Right kidney (tissue), 9 donors: ENCODE data around the gene PAX4.

Source experiments
- DNase-seq: peaks from one replicate; pipeline ENCODE4 v3.0.0-alpha.2; 2016
- long read RNA-seq, 8 donors: transcript quantifications; one replicate each; lab custom pipeline, GENCODE V29; 2026

The PAX4 gene, protein sequence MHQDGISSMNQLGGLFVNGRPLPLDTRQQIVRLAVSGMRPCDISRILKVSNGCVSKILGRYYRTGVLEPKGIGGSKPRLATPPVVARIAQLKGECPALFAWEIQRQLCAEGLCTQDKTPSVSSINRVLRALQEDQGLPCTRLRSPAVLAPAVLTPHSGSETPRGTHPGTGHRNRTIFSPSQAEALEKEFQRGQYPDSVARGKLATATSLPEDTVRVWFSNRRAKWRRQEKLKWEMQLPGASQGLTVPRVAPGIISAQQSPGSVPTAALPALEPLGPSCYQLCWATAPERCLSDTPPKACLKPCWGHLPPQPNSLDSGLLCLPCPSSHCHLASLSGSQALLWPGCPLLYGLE
- long read RNA-seq, donor 1 = 0 reads
- long read RNA-seq, donor 2 = 0 reads
- long read RNA-seq, donor 3 = 0 reads
- long read RNA-seq, donor 4 = 0 reads
- long read RNA-seq, donor 5 = 0 reads
- long read RNA-seq, donor 6 = 0 reads
- long read RNA-seq, donor 7 = 0 reads
- long read RNA-seq, donor 8 = 0 reads

DNA sequence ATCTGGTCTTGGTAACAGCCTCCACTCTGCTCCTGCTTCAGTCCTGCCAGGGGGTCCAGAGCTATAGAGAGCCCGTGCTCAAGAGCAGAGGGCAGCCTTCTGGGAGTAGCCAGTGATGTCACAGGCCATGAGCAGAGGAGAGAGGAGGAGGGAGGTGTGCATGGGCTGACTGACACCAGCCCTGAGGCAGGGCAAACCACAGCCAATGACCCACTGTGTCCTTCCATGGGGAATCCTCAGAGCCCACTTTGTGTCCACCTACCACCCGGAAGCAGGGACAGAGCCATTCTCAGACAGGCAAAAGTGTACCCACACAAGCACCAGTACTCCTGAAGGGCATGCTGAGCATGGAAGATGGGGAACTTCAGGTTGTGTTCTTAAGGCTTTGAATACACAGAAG, at the start of gene PAX4:
Gene PAX4, minus strand, starts transcription at position 101 of the 400 bp plus-strand sequence. CDS start 2,214 bp downstream, outside the sequence.
- no peak for DNase-seq

GRCh38 chr7:127667017-127667670, 49.2 kb upstream of the PAX4 start:
- DNase-seq = no peak

DNA sequence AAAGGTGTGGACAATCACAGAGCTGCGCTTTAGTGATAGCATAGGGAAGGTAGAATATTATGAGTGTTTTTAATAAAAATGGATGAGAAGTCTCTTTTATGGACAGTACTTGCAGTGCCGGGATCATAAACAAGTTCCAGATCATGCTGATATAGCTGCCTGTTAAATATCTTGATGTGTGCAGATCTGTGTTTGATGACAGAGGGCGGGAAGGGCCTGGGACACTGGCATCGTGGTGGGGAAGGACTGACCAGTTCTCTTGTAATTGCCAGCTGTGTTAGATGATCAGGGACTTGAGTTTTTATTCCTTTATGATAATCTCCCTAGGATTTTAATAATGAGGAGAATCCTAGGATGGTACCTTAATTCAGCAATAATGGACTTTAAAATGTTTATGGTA, 48.7 kb upstream of the PAX4 start:
- no peak for DNase-seq

- DNase-seq = no peak
Observed at GRCh38 chr7:127665922-127666321, 48.0 kb upstream of the PAX4 start.

GRCh38 chr7:127658970-127659630, 41.2 kb upstream of the PAX4 start:
- no peak for DNase-seq

DNA sequence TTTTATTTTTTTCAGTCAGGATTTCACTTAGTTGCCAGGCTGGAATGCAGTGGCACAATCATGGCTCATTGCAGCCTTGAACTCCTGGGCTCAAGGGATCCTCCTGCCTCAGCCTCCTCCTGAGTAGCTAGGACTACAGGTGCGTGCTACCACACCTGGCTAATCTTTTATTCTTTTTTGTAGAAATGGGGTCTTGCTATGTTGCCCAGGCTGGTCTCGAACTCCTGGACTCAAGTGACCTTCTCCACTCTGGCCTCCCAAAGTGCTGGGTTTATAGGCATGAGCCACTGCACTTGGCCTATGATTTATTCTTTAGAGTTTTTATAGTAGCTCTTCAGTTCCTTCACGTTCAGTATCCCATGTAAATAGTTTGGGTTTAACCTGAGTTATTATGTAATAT, 39.6 kb upstream of the PAX4 start:
- DNase-seq = no peak

DNA sequence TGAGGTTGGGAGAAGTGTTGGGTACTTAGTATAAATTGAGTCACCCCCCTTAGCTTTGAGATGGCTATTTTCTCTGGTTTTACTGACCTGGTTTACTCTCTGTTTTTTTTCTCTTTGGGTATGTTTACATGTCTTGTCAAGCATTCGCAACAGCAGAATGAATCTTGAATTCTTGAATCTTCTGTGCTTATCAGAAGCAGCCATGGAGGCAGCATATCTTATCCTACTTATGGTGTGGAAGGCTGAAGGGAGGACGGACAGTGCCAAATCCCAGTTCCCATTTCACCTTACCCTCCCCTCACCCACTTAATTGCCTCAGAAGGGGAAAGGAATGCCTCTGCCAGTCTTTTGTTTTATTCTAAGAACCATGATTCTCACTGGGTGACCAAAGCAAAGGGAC, 37.8 kb upstream of the PAX4 start:
- no peak for DNase-seq

DNA sequence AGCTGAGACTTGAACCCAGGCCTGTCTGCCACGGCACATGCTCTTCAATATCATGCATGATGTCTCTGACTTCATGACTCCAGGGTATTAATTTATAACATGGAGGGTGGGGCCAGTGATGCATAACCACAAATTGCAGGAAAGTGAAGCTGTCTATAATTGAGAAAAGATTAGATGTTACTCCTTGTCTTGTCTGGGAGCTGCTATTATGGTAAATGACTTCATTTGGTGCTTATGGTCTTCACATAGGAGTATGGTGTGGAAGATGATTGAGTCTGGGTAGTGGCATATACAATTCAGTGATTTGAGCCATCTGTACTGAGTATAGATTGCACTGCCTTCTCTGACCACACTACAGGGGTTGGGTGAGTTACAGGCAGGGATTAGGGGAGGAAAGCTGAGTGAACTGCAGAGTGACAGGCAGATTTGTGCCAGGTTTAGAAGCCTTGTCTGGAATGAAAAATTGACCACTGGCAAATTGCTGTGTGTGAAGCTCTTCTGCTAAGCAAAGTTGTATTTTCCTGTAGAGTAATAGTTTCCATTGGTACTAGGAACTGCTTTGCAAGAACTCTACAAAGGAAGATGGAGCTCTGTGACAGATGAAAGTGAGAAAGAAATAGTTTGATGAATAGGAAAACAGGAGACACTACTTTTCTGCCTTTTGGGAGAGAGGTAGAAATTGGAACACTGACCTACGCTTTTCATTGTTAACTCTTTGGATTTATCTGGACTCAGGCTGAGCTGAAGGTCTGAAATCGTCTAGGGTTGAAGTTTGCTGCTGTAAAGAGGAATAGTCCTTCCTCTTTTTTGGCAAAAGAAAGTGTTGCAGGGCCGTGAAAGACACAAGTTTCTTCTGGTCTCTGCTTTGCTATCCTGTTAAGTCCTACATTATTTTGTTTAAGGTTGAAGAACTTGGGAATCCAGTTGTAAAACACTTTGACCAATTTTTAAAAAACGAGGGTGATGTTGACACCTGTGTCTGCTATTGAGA, 36.8 kb upstream of the PAX4 start:
- no peak for DNase-seq

DNA sequence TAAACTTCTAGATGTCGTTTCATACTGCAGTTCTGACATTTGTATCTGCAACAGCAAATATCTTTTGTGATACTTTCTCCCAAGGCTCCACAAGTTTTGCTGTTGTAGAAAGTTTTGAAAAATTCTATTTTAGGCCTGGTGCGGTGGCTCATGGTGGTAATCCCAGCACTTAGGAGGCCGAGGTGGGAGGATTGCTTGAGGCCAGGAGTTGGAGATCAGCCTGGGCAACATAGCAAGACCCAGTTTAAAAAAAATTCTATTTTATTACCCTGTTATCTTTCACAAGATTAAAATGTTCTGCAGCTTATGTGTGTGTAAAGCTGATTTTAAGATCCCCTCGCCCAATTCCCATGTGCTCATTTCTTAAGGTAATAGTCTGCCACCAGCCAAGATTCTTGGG, 35.5 kb upstream of the PAX4 start:
- DNase-seq = no peak

- peak; percentile 89 for DNase-seq
Observed at GRCh38 chr7:127652333-127653248, 34.6 kb upstream of the PAX4 start.

DNA sequence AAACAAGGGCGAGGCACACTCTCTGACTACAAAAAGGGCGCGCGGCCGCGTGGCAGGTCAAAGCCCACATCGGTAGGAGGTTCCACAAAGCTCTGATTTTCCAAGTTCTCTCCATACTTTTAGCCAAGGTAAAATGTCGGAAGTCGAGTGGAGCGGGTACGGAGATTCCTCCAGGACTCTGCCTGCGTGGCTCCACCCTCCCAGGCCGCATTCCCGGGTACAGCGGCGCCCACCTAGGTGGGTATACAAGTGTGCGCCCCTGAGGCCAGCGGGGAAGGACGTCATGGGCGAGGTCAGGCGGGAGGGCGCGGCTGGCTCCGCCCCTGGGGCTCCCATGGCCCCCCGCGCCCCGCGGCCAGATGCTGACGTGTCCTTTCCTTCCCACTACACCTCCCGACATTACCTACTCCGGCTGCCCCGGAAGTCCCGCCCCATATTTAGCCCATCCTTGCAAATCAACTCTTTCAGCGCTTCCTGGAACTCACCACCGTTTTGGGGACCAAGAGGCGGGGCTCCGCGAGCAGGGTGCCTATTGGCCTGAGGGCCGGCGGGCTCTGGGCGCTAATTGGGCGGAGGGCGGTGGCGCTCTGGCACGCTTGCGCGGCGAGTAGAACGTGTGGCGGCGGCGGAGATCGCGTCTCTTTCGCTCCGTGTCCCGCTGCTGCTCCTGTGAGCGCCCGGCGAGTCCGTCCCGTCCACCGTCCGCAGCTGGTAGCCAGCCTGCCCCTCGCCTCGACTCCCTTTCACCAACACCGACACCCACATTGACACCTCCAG, 33.8 kb upstream of the PAX4 start, which contains the start of gene SND1:
Gene SND1, plus strand, starts transcription at position 639 of the 777 bp plus-strand sequence. CDS start 180 bp downstream, outside the sequence.
- DNase-seq = peak; percentile 94

DNA sequence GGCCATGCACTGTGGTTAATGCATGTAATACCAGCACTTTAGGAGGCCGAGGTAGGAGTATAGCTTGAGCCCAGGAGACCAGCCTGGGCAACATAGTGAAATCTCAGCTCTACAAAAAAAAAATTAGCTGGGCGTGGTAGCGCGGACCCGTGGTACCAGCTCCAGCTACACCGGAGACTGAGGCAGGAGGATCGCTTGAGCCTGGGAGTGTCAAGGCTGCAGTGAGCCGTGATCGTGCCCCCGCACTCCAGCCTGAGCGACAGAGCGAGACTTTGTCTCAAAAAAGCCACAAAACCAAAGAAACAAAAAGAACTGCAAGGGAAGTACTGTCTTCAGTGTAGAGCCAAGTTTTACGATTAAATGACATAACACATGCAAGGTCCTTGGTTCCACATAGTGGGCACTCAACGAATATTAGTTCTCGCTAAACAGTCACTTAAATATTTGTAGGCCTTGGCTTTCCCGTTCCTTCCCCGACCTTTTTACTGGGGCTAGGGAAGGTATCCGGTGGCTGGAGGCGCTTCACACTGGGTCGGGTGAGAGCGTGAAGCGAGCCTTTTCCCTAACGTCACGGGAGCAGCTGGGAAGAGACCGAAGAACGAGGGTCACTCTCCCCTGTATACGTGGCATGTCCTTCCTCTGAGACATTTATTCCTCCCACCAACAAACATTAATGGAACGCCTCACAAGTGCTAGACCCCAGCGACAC, 33.1 kb upstream of the PAX4 start:
- DNase-seq = no peak

GRCh38 chr7:127648986-127649385, 31.0 kb upstream of the PAX4 start:
- no peak for DNase-seq

DNA sequence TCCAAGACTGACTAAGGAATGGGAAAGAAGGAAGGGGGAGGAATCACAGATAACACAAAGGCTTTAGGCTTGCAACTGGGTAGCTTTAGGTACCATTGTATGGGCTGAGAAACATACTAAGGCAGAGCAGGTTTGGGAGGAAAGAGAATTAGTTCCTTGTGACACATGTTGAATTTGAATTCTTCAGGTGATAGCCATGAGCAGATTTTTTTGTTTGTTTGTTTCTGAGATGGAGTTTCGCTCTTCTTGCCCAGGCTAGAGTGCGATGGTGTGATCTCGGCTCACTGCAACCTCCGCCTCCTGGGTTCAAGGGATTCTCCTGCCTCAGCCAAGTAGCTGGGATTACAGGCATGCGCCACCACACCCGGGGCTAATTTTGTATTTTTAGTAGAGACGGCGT, 29.7 kb upstream of the PAX4 start:
- no peak for DNase-seq

DNA sequence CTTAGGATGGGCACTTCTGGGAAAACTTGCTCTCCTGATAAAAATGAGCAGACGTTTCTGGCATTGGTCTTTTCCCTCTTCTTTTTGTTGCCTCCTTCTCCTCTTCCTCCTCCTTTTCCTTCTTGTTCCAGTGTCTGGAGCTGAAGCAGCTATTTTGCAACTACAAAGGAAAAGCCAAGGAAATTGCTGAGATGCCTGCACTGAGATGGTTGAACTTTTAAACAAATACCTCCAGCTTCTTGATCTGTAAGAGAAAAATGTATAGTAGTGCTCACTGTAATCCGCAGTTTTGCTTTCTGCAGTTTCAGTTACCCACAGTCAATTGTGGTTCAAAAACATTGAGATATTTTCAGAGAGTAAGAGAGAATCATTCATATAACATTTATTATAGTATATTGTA, 26.5 kb upstream of the PAX4 start:
- no peak for DNase-seq

DNA sequence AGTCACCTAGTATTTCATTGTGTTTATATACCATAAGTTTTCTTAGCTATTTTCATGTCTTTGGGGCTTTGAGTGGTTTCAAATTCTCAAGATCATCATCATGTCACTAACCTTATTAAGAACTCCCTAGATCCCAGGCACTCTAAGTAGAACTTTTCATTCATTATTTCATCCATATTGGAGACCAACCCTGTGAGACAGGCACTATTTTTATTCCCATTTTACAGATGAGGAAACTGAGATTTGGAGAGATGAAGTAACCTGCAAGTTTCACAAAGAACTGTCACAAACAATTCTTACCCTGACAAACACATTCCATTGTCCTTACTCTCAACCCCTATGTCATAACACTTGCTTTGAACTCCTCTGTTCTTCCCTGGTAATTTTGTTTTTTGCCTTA, 20.3 kb upstream of the PAX4 start:
- no peak for DNase-seq

DNA sequence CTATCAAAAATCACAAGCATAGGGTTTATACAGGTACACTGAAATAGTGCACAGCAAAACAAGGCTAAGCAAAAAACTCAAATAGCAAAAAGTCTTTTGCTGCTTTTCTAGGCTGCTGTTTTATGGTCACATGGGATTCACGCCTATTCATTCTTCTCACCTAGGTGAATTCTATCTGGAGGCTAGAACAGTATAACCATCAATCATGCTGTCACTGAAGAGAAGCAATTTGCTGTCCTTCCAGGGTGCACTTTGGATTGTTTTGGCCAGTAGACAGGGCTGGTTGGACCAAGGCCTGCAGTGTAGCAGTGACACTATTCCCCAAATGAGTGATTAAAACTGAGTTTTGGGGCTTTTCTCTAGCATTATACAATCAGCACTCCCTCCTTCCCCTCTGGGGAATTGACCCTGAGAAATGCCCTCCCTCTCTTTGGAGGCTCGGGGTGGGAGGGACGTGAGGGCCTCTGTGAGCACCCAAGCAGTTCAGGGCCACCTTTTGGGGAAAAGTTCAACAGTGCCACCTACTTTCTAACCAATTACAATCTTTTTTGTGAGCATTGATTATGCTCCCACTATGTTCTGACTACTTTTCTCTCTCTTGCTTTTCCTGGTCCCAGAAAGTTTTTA, 17.8 kb upstream of the PAX4 start:
- DNase-seq = no peak

DNA sequence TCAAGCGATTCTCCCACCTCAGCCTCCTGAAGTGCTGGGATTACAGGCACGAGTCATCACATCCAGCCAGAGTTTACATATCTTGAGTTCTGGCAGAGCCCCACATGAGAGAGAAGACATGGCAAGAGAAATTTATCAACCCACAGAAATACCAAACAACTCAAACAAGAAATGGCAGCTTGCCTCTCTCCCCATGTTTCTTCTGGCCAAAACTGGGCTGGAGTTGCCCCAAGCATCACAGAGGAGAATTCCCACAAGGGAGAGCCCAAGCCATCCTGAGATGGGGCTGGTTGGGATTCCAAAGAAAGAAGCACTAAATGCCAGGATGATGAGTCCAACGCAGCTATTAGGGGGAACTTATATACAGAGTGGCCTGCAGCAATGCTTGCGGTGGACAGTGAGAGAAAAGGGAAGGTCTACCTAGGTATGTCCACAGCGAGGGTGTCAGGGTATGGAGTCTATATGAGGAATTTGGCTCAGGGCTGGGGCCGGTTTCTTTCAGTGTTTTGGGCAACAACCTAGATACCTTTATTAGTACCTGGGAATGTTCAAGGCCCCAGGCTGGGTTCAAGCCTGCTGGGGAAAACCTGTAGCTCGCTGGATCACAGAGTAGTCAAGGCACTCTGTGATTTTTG, 14.5 kb upstream of the PAX4 start:
- DNase-seq = no peak
